Posterior vena cava (tissue), 2 donors: ENCODE results near the gene TMEM63A. TPM values are rescaled to one million over a fixed set of nuclear protein-coding genes. Genes with fewer than 3 reads are reported as not detected.

Source experiments
- DNase-seq: peaks from one replicate; pipeline ENCODE4 v3.0.0-alpha.2; 2020; ENCODE audit warnings: low spot score
- intact Hi-C, 2 donors: fragments of 100-400 bp; cut with DNase I; formaldehyde crosslinking; loops; one replicate each; pipeline versions ENCODE4 v1.14.1 to v1.14.2; 2022 to 2023
- total RNA-seq, 2 donors: library from RNA; stranded (reverse); fragmentation: NEBNext Ultra II Directional; extraction: Animal tissue kit (Norgen Biotek cat#: 25700); gene quantifications; one replicate each; pipeline ENCODE4 v1.2.1, GENCODE V29; 2021
- donor health status: DM: yes; HTN: yes; CAD: no.
- donor health status: DM: yes; HTN: yes; CAD: no.

TMEM63A gene
- total RNA-seq, 2 donors from 2014 or later, result 58.7 to 65.0 TPM

DNA sequence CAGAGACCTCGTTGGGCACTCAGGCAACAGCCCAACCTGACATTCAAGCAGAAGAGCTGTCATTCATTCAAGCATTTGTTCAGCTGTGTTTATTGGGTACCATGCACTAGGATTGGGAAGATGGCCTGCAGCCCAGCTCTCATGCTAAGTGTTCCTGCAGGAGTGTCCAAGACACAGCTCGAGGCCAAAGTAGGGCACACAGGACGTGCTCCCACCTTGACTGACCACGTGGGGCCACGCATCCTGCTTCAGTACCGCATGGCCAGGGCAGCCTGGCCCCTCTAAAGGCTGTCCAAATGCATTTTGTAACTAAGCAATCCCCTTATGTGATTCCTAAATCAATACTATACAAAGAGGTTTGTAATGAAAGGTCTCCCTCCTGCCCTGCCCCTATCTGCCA is 32.2 kb upstream of the TMEM63A start:
- intact Hi-C loops, result loop anchor here (5.0 to 10.0 kb wide), 2 partner anchors 140 to 437 kb away; partner anchors contain the start of gene SRP9 (in 1 of the 2)
- no peak for DNase-seq

DNA sequence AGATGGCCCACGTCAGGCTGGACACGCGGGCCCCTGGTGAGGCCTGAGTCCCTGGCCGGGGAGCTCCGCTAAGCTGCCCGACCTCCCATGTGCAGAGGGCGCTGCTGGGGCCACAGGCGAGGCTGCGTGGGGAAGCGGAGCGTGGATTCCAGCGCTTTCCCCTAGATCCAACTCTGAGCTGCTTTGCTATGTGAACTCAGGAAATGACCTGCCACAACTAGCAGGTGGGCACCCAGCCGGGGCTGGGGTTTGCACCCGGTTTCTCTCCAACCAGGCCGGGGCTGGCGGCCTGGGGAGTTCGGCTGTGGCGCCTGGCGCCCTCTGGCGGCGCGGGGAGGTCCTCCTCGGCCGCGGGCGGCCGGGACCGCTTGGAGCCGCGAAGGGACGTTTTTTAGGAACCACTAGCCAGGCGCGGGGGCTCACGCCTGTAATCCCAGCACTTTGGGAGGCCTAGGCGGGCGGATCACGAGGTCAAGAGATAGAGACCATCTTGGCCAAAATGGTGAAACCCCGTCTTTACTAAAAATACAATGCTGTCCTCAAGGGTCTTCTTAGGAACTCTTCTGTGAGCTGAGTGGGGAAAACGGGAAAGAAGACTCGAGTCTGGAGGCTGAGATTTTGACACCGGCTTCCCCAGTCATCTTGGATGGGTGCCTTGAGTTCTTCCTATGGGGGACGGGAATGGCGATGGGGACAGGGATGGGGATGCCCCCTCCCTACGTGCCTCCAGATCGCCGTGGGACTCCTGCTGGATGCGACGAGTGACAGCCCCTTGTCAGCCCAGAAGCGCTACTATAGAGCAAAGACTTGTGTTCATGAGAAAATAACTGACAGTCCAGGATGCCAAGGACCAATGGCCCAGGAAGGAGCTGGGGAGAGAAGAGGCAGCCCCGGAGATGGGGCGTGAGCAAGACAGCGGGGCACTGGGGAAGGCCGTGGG is 29.3 kb upstream of the TMEM63A start:
- DNase-seq, result peak; percentile 90

GRCh38 chr1:225909477-225909876 is 27.3 kb upstream of the TMEM63A start:
- intact Hi-C loops, result no loop called here
- DNase-seq, result no peak

More for the DNA sequence above, 29.3 kb upstream of the TMEM63A start:
- intact Hi-C loops, result loop anchor here (5.0 to 10.0 kb wide), 2 partner anchors 137 to 434 kb away; partner anchors contain the start of gene SRP9 (in 1 of the 2)

DNA sequence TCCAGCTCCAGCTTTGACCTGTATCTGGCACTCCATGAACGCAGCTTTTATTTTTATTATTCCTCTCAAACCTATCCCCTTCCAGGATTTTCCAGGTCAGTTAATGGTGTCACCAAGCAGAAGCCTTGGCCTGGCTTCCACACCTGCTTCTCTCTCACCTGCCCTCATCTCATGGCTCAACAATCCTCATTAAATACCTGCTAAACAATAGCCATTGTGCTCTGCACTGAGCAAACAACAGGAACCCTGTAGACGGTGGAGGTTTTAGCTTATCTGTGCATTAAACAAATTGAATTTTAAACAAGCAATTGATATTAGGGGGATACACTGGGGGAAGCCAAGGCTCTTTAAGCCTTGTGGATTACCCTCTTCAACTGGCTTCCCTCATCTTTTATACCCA is 26.6 kb upstream of the TMEM63A start:
- intact Hi-C loops, result no loop called here
- DNase-seq, result no peak

- intact Hi-C loops, result no loop called here
- no peak for DNase-seq
These were observed 25.9 kb upstream of the TMEM63A start for GRCh38 chr1:225908013-225908640.

DNA sequence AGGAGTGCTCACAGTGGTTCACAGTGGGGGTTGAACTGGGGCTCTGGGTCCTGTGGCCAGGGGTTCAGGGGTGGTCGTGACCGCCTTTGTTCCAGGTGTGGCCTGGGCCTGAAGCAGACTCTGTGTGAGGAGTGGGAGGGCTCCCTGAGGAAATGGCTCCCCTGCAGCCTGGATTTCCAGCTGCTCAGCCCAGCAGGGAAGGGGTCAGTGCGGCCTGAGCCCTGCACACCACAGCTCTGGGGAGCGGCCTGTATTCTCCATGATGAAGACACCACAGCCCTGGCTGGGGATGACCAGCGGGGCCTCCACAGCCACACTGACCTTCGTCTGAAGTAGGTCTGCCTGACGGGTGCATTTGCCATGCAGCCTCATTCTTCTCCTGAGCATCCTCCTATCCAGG is 25.2 kb upstream of the TMEM63A start:
- intact Hi-C loops, result loop anchor here in 1 of 2 donors (2.0 kb wide), 1 partner anchor 17 kb away; no protein-coding TSS in a partner anchor

GRCh38 chr1:225906467-225906866 is 24.3 kb upstream of the TMEM63A start:
- intact Hi-C loops, result loop anchor here in 1 of 2 donors (2.0 kb wide), 1 partner anchor 16 kb away; no protein-coding TSS in a partner anchor
- DNase-seq, result no peak

More for the DNA sequence above, 25.2 kb upstream of the TMEM63A start:
- DNase-seq, result no peak

- intact Hi-C loops, result no loop called here
- no peak for DNase-seq
These were observed 21.4 kb upstream of the TMEM63A start for GRCh38 chr1:225903623-225904022.

DNA sequence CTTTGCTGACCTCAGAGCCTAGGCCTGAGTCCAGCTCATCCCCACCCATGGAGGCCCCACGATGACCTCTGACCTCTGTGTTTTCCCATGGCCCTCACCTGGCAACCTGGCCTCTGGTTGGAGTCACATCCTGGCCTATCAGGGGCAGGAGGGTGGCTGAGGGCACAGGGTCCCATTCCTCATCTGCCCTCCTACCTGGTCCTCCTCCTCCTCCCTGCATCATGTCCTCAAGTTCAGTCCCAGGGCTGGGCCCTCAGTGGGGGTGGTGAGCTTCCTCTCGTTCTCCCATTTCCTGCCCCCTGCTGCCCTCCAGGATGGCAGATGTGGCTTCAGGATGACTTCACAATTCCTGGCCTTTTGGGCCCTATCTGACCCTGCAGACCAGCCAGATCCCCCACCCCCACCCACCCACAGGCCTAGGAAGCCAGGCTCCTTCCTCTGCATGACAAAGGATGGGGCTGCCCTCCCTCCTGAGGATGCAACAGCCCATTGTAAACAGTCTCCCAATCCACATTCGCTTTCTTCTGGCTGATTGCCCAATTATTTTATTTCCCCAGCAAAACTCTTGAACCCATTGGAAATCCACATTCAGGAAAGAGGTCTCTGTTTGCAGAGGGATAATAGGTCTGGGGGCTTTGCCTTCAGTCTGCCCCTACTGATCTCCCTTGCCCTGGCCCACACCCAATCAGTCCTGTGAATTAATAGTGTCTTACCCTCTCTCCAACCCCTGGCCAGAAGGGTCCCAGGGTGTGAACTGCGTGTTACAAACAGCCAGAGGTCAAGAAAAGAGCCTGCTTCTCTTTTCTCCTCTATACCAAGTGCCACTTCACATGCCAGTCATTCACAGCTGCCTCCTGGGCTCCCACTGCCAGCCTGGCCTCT is 17.1 kb upstream of the TMEM63A start:
- intact Hi-C loops, result no loop called here
- no peak for DNase-seq

DNA sequence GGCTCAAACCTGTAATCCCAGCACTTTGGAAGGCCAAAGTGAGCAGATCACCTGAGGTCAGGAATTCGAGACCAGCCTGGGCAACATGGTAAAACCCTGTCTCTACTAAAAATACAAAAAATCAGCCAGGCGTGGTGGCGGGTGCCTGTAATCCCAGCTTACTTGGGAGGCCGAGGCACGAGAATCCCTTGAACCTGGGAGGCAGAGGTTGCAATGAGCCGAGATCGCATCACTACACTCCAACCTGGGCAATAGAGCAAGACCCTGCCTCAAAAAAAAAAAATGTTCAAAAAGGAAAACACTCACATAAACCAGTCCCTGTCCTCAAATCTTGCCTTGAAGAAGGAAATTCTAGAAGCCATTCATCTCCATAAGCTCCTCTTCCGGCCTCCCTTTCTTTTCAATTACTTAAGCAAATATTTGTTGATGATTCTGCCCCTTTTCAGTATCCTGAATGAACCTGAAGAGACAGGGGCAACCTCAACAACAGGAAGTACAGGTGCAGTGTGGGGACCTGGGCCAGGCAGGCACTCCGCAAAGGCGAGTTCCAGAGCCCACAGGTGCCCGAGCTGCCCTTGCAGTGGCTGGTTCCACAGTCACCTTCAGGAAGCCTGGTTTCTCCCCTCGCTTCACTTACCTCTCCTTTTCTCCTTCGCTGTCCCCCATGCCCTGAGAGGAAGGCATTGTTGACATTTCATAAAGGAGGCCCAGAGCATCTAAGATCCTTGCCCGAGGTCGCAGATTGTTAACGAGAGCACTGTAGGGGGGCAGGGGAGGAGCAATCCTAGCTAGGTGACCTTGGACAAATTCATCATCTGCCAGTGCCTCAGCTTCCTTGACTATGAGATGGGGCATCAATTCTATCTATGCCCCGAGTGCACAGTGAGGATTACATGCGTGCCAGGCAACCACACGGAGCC is 15.7 kb upstream of the TMEM63A start:
- intact Hi-C loops, result no loop called here
- DNase-seq, result no peak

DNA sequence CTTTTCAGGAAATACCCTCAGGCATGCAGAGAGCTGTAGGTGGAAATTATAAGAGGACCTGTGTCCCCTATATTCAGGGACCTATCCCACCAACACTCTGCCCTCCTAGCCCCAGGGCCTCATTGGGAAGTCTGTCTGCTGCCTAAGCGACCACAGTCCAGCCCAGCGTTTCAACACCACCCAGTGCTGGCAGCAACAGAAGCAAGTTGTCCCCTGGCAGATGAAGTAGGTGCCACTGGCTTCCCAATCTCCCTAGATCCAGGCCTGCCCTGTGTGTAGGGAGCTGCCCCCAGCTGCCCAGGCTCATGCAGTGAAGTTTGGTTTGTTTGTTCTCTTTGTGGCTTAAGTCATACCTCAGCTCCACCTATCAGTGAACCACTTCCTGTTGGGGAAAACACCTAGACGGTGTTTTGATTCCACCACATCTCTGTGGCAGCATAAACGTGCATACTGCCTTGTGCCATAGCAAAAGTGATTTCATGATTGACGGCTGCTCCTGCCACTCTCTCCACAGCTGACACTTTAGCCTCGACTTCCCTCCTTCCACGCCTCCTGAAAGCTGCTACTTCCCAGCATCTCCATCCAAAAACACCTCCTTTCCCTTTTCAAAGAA is 14.9 kb upstream of the TMEM63A start:
- DNase-seq, result no peak
- intact Hi-C loops, result no loop called here

- intact Hi-C loops, result no loop called here
- DNase-seq, result no peak
These were observed 14.3 kb upstream of the TMEM63A start for GRCh38 chr1:225896494-225896893.

GRCh38 chr1:225892307-225892706 is 10.1 kb upstream of the TMEM63A start:
- intact Hi-C loops, result no loop called here
- no peak for DNase-seq

- intact Hi-C loops, result loop anchor here in 1 of 2 donors (2.0 kb wide), 1 partner anchor 15 kb away; no protein-coding TSS in a partner anchor
- no peak for DNase-seq
These were observed 9.2 kb upstream of the TMEM63A start for GRCh38 chr1:225891229-225891972.

- intact Hi-C loops, result loop anchor here in 1 of 2 donors (2.0 kb wide), 1 partner anchor 16 kb away; no protein-coding TSS in a partner anchor
- DNase-seq, result no peak
These were observed 8.4 kb upstream of the TMEM63A start for GRCh38 chr1:225890346-225891228.

GRCh38 chr1:225889743-225890142 is 7.6 kb upstream of the TMEM63A start:
- intact Hi-C loops, result loop anchor here in 1 of 2 donors (2.0 kb wide), 1 partner anchor 17 kb away; no protein-coding TSS in a partner anchor

More at GRCh38 chr1:225889743-225890142, 7.6 kb upstream of the TMEM63A start:
- DNase-seq, result no peak
